IPS-NIHi11 (cell line): ENCODE measurements around the gene RAB44.

Source experiments
- DNase-seq: peaks from one replicate; pipeline ENCODE4 v3.0.0; 2012; ENCODE audit warnings: mixed read lengths, low spot score

The RAB44 gene

GRCh38 chr6:36752187-36752885 lies 54.7 kb downstream of the RAB44 start:
- DNase-seq = no peak

GRCh38 chr6:36752886-36753506 lies 55.4 kb downstream of the RAB44 start:
- DNase-seq = no peak

- DNase-seq = no peak
Measured at GRCh38 chr6:36753671-36754405, 56.2 kb downstream of the RAB44 start.

- DNase-seq = no peak
Measured at GRCh38 chr6:36754582-36755434, 57.2 kb downstream of the RAB44 start.

GRCh38 chr6:36755435-36756348 lies 58.1 kb downstream of the RAB44 start:
- DNase-seq = no peak

- no peak for DNase-seq
Measured at GRCh38 chr6:36756786-36757185, 59.2 kb downstream of the RAB44 start.

- DNase-seq = no peak
Measured at GRCh38 chr6:36757206-36757605, 59.6 kb downstream of the RAB44 start.

- DNase-seq = no peak
Measured at GRCh38 chr6:36757943-36758508, 60.4 kb downstream of the RAB44 start.

- DNase-seq = peak; percentile 68
Measured at GRCh38 chr6:36758516-36759147, 61.0 kb downstream of the RAB44 start.

GRCh38 chr6:36759148-36759759 lies 61.6 kb downstream of the RAB44 start:
- peak; percentile 95 for DNase-seq

- DNase-seq = no peak
Measured at GRCh38 chr6:36760685-36761435, 63.2 kb downstream of the RAB44 start.

GRCh38 chr6:36762123-36762522 lies 64.5 kb downstream of the RAB44 start:
- no peak for DNase-seq

GRCh38 chr6:36765190-36765589 lies 67.6 kb downstream of the RAB44 start:
- DNase-seq = no peak

- peak; percentile 88 for DNase-seq
Measured at GRCh38 chr6:36765594-36766398, 68.2 kb downstream of the RAB44 start.

- no peak for DNase-seq
Measured at GRCh38 chr6:36766399-36766945, 68.8 kb downstream of the RAB44 start.

GRCh38 chr6:36769183-36769675 lies 71.6 kb downstream of the RAB44 start:
- no peak for DNase-seq

GRCh38 chr6:36769676-36770499 lies 72.3 kb downstream of the RAB44 start:
- no peak for DNase-seq
